Keratinocyte (primary cell): Measurements from ENCODE around the gene SNX11.

Source experiments
- CTCF ChIP-seq, 3 experiments: IDR thresholded peaks in 1 of 3; conservative IDR thresholded peaks in 1 of 3; optimal IDR thresholded peaks in 1 of 3; 2 replicates in 2 of 3; 3 replicates in 1 of 3; pipeline versions ENCODE3 to v1.5.1; 2011; ENCODE audit warnings: low read length in 3 of 3, mild to moderate bottlenecking in 3 of 3, moderate library complexity in 2 of 3, control low read depth in 1 of 3, inconsistent platforms in 1 of 3; ENCODE audit not compliant: insufficient read depth in 2 of 3; ENCODE audit errors: extremely low read depth in 1 of 3
- EZH2 ChIP-seq: IDR thresholded peaks from one replicate; pipeline ENCODE4 v1.6.1; 2012; ENCODE audit warnings: inconsistent platforms, mild to moderate bottlenecking, low read length, moderate library complexity

GRCh38 chr17:48150597-48151001, 43.0 kb downstream of the SNX11 start:
- no peak for TF ChIP-seq CTCF (optimal IDR thresholded peaks at IDR 0.05 in 1 of 3, IDR thresholded peaks at IDR 0.05 in 1 of 3, conservative IDR thresholded peaks at IDR 0.05 in 1 of 3; ENCODE audit: extremely low read depth in 1 of 3, insufficient read depth in 2 of 3, low read length in 3 of 3)
- no peak for TF ChIP-seq EZH2
